Mesodermal cell (in vitro differentiated cells): ENCODE data around the gene SSBP3.

Source experiments
- H3K27ac ChIP-seq: 2 replicates; pipeline ENCODE4 v1.7.0; 2013; ENCODE audit warnings: mild to moderate bottlenecking, low read depth, low read length, moderate library complexity; ENCODE audit not compliant: severe bottlenecking
- H3K36me3 ChIP-seq: 2 replicates; pipeline ENCODE4 v1.7.1; 2013; ENCODE audit warnings: mild to moderate bottlenecking, low read length, moderate library complexity; ENCODE audit not compliant: control insufficient read depth, insufficient read depth
- H3K4me1 ChIP-seq: one replicate; pipeline ENCODE4 v1.7.1; 2013; ENCODE audit warnings: mild to moderate bottlenecking, low read length; ENCODE audit not compliant: insufficient read depth, control insufficient read depth, poor library complexity, severe bottlenecking
- H3K4me3 ChIP-seq: 2 replicates; pipeline ENCODE4 v1.7.0; 2013; ENCODE audit warnings: low read length, control low read depth, mild to moderate bottlenecking; ENCODE audit not compliant: insufficient read depth, poor library complexity, severe bottlenecking; ENCODE audit errors: extremely low read depth
- H3K9me3 ChIP-seq: 2 replicates; pipeline ENCODE4 v1.7.1; 2013; ENCODE audit warnings: mild to moderate bottlenecking, low read length, moderate library complexity; ENCODE audit not compliant: control insufficient read depth
- WGBS, 2 experiments: methylation state at CpG; one replicate each; pipeline ENCODE4 v1.1.5; 2013; ENCODE audit warnings: missing lambda C conversion rate in 2 of 2; ENCODE audit not compliant: insufficient coverage in 2 of 2; 5-methylcytosine and 5-hydroxymethylcytosine counted together

The SSBP3 gene

DNA sequence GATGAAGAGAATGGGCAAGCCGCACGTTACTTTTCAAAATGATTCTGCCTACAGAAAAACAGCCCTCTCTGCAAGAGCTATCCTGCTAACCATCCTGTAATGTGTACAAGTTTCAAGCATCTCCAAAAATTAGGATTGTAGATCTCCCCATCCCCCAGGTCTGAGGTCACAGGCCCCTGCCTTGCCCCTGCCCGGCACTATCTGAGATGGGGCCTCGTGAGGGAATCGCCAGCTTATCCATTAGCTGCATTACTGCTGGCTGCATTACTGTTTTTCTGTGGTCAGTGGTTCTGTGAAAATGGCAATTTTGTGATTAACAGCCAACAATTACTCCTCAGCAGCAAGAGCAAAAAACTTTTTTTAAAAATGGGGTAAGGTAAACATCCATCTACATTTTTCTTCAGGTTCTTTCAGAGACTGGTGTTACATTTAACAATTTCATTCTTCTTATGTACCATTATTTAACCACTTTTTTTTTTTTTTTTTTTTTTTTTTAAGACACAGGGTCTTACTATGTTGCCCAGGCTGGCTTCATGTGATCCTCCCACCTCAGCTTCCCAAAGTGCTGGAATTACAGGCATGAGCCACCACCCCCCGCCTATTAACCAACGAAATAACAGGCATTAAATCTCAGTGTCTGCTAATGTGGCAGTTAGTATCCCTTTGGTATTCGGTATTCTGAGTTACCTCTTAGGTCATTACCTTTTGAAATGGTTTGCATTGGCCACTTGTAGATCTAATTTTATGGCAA, 122.4 kb downstream of the SSBP3 start:
- 94 to 97% methylated on average over 3 to 4 of the region's 8 CpGs for WGBS, 2 experiments
- Histone ChIP-seq H3K27ac (no peak overlapping the region), H3K36me3 (peaks cover 29% of the 10 kb centered on the region), H3K4me1 (peaks cover 53% of the 10 kb centered on the region), H3K9me3 (no peaks in the 10 kb centered on the region), H3K4me3 (no peak overlapping the region)

DNA sequence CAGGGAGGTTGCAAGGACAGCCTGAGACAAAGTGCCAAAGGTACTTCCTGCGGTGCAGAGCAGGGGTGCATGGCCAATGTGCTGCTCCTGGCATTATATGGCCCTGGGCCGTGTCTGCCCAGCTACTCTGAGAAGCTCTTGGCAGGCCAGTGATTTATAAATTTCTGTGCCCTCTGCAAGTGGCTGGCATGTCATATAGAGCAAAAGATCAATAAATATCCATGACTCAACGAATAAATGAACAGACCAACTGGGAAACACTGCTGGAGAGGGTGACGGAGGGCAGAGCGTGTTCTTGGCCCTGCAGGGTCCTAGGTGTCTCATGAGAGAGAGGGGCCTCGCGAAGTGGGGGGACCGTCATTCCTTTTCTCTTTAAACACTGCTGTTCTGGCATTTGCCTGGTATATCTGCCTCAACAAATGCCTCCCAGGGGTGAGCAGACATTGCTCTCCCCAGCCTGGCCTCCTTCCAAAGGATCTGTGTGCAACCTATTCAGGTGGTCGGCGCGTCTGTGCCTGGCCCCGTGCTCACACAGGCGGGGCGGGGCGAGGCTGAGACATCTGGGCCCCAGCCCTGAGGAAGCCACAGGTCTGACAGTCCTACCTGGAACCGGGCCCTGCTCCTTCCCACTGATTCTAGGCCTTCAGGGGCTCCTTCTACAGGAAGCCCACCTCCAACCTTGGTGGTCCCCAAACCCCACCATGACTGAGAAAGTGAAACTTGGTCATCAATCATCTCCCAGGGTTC, 123.9 kb downstream of the SSBP3 start:
- Histone ChIP-seq H3K36me3 (peaks cover 42% of the 10 kb centered on the region), H3K4me3 (no peak overlapping the region), H3K9me3 (no peaks in the 10 kb centered on the region), H3K27ac (no peak overlapping the region), H3K4me1 (peaks cover 38% of the 10 kb centered on the region)
- 98% methylated on average over 13 to 16 of the region's 16 CpGs for WGBS, 2 experiments

DNA sequence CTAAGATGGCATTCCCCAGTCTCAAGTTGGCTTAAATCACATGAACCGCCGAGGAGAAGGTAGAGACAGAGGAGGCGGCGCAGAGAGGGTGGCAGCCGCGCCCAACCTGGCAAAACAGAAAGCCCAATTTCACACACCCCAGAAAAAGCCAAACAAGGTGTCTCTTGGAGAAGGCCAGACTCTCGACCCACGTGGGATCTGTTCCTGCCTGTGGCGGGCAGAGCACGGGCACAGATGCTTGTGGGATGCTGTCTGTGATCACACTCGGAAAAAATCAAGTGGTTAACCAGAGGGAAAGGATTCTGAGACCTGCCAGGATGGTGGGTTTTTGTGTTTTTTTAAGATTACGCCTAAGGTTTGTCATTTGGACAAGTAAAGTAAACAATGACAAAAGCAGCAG, 125.5 kb downstream of the SSBP3 start:
- H3K36me3 ChIP-seq: peaks cover 49% of the 10 kb centered on the region
- H3K9me3 ChIP-seq: no peaks in the 10 kb centered on the region
- no peak overlapping the region for H3K27ac ChIP-seq
- H3K4me1 ChIP-seq: peaks cover 29% of the 10 kb centered on the region
- WGBS, 2 experiments: 96 to 98% methylated on average over 4 to 9 of the region's 12 CpGs
- no peak overlapping the region for H3K4me3 ChIP-seq

DNA sequence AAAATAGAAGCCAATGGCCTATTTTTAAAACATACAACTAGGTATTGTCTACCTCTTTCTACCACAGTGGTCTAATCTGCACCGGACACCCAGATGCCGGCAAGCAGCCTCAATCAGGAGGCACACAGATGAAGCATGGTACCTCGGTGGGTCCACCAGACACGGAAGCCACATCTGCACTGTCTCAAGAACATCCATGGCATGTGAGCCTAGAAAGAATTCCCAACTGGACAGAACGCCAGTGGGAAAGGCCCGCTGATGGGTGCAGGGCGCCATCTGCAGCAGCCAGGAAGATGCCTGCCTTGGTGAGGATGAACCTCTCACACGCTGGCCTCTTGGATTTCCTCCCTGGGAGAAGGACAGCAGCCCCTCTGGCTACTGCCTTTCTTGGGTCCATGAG, 126.7 kb downstream of the SSBP3 start:
- Histone ChIP-seq H3K4me1 (peaks cover 27% of the 10 kb centered on the region), H3K36me3 (peaks cover 49% of the 10 kb centered on the region)

DNA sequence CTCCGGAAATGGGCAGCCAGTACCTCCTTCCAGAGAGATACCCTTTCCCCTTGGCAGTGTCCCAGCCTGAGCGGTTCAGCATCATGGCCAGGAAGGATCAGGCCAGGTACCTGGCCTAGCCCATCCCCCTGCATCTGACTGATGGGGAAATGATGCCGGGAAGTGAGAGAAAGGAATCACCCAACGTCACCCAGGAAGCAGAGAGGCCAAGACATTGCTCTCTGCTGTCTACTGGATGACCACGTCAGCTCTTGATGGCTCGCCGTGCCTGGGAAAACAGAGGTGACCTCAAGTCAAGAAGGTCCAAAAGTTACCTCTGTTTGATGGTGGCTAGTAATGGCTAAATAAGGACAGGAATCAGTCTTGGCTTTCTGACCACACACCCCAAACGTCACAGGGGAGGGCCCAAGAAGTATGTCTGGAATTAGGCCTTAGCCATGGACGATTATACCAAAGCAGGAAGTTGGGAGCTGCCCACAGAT, 127.2 kb downstream of the SSBP3 start:
- Histone ChIP-seq H3K27ac (no peak overlapping the region), H3K9me3 (no peaks in the 10 kb centered on the region), H3K4me1 (peaks cover 29% of the 10 kb centered on the region), H3K36me3 (peaks cover 49% of the 10 kb centered on the region), H3K4me3 (no peak overlapping the region)
- 97% methylated on average over 7 to 9 of the region's 9 CpGs for WGBS, 2 experiments

More for the DNA sequence above, 126.7 kb downstream of the SSBP3 start:
- Histone ChIP-seq H3K27ac (no peak overlapping the region), H3K9me3 (no peaks in the 10 kb centered on the region), H3K4me3 (no peak overlapping the region)
- 94 to 99% methylated on average over 8 of the region's 8 CpGs for WGBS, 2 experiments

DNA sequence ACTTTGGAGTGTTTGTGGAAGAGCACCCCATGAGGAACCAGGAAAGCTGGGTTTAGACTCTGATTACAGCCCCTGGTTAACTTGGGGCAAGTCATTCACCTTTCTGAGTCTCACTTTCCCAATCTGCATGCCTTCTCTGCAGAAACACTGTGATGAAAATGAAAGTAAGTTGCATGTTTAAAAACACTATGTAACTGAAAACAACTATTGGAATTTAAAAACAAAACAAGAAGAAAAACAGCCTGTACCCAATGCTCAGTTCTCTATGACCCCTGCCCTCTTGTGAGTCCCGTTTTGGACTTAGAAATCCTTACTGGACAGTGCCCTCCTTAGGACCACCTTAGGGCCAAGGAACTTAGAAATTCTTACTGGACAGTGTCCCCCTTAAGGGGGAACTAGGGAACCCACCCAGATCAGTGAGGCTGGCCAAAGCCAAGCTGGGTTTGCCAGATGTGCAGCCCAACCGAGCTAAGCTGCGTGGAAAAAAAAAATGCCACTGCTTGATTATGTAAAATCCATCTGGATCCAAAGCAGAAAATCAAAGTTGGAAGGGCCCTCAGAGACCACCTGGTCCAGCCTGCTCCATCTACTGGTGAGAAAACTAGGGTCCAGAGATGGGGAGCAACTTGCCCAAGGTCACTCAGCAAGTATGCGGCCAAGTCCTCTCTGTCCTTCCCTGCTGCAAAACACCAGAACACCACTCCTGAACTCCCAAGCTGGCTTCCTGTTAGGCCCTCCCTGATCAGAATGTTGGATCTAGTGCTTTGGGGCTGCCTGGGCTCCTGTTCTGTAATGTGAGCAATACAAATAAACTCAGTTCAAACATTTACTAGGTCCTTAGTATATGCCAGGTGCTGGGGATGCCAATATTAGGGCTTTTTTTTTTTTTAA, 128.5 kb downstream of the SSBP3 start:
- peaks cover 49% of the 10 kb centered on the region for H3K36me3 ChIP-seq
- WGBS, 2 experiments: 96 to 100% methylated on average over 3 of the region's 4 CpGs
- H3K4me1 ChIP-seq: peaks cover 41% of the 10 kb centered on the region
- no peaks in the 10 kb centered on the region for H3K9me3 ChIP-seq
- no peak overlapping the region for H3K27ac ChIP-seq
- no peak overlapping the region for H3K4me3 ChIP-seq

DNA sequence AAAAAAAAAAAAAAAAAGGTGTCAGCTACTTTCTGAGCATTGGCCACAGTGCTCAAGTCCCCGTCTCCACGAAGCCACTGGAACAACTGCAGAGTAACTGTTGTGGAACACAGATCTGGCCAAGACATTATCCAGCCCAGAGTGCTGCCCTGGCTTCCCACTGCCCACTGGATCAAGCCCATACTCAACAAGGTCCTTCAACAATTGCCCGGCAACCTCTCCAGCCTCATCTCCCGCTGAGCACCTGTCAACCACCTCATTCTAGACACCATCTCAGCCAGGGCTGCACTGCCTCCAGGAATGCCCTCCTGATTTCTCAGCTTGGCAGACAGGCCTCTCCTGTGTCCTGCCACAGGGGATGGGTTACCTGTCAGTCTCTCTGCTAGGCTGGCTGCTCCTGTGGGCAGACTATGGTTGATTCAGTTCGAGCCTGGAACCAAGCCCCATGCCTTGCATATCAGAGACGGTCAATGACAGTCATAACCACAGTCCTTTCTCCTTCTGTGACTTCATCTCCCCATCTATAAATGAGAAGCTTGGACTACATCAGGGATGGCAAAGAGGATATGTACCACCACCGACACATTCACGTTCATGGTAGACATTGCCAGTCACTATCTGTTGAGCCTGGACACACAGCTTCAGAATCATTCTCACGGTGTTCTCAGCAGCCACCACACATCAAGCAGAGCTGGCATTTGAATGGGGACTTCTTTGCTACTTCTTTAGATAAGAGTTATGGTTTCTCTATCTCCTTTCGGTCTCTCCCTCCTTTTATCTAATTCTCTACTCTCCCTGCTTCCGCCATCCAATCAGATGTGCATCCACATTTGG, 129.4 kb downstream of the SSBP3 start:
- Histone ChIP-seq H3K27ac (no peak overlapping the region), H3K4me3 (no peak overlapping the region), H3K9me3 (no peaks in the 10 kb centered on the region), H3K4me1 (peaks cover 45% of the 10 kb centered on the region), H3K36me3 (peaks cover 51% of the 10 kb centered on the region)
- 94 to 100% methylated on average over 7 of the region's 11 CpGs for WGBS, 2 experiments

DNA sequence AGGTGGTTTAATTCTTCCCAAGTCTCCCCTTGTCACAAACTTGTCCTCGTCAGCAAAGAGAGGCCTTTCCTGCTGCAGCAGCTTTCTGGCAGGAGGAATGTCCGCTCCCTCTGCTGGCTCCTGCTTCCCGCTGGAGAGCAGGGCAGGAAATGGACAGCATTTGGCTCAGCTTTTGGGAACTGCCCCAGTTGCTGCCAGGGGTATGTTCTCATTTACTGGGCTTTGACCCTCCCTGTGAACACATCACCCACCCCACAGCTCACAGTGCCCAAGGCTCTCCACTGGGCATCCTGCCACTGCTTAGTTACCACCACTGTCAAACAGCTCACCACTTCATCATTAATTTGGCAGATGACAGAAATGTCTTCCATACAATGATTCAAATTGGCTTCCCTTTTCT, 130.8 kb downstream of the SSBP3 start:
- no peak overlapping the region for H3K4me3 ChIP-seq
- H3K36me3 ChIP-seq: peaks cover 53% of the 10 kb centered on the region
- H3K9me3 ChIP-seq: no peaks in the 10 kb centered on the region
- H3K4me1 ChIP-seq: peaks cover 40% of the 10 kb centered on the region
- WGBS, 2 experiments: 75 to 85% methylated on average over 3 of the region's 3 CpGs
- no peak overlapping the region for H3K27ac ChIP-seq

DNA sequence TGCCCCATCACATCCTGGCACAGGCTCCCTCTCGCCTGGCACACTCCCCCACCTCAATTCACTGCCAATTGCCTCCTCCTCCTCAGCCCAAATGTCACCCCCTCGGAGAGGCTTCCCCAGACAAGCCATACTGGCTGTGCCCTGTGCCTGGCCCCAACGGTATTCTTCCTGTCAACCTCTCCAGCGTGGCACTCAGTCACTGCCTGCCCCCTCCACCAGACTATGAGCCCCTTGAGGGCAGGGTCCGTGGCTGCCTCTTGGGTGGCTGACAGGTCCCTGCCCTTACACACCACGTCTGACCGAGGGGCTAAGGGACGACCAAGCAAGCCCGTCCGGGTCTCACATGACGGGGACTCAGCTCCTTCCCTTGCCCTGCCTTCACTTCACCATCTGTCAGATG, 131.3 kb downstream of the SSBP3 start:
- peaks cover 40% of the 10 kb centered on the region for H3K4me1 ChIP-seq
- H3K9me3 ChIP-seq: no peaks in the 10 kb centered on the region

DNA sequence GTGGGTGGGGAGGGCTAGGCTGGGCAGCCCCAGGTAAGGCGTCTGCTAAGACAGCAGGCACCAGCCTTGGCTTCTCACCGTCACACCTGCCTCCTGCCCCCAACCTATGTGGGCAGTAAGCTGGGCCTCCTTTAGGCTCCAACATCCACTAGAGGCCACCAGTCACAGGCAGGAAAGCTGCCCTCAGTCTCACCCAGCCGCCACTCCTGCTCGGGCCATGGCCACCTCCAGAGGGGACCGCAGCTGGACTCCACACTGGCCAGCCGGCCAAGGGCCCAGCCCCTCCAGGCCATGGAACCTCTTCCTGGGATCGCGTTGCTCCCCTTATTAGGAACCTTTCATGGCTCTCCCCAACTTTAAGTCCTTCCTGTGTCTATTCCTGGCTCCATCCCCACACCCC, 131.7 kb downstream of the SSBP3 start:
- Histone ChIP-seq H3K4me1 (peaks cover 39% of the 10 kb centered on the region), H3K27ac (peak overlapping the region; percentile 29), H3K4me3 (no peak overlapping the region), H3K9me3 (no peaks in the 10 kb centered on the region), H3K36me3 (peaks cover 51% of the 10 kb centered on the region)
- WGBS, 2 experiments: 80 to 85% methylated on average over 6 of the region's 8 CpGs

More for the DNA sequence above, 131.3 kb downstream of the SSBP3 start:
- Histone ChIP-seq H3K36me3 (peaks cover 53% of the 10 kb centered on the region), H3K4me3 (no peak overlapping the region), H3K27ac (peak overlapping the region; percentile 29)
- WGBS, 2 experiments: 86 to 89% methylated on average over 10 to 11 of the region's 11 CpGs
